GM12801 (cell line): ENCODE results near the gene OCRL.

Source experiments
- TF ChIP-seq, protein P1 (sequence below): IDR thresholded peaks from one replicate; pipeline ENCODE4 v1.5.1; 2011; ENCODE audit warnings: control low read depth; ENCODE audit not compliant: insufficient read length; ENCODE audit errors: extremely low read depth

Gene OCRL

DNA sequence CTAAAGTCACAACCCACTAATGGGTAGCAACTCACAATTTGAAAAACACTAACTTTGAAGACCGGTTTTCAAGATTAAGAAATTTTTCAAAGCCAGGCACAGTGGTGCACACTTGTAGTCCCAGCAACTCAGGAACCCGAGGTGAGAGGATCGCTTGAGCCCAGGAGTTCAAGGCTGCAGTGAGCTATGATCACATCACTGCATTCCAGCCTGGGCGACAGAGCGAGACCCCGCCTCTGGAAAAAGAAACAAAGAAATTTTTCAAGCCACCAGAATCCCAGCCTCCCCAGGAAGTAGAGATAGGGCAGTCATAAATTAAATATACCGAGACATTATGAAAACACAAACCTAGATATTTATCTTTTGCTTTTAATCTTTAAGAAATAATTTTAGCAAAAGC, 29.7 kb upstream of the OCRL start:
- TF ChIP-seq, protein P1, sequence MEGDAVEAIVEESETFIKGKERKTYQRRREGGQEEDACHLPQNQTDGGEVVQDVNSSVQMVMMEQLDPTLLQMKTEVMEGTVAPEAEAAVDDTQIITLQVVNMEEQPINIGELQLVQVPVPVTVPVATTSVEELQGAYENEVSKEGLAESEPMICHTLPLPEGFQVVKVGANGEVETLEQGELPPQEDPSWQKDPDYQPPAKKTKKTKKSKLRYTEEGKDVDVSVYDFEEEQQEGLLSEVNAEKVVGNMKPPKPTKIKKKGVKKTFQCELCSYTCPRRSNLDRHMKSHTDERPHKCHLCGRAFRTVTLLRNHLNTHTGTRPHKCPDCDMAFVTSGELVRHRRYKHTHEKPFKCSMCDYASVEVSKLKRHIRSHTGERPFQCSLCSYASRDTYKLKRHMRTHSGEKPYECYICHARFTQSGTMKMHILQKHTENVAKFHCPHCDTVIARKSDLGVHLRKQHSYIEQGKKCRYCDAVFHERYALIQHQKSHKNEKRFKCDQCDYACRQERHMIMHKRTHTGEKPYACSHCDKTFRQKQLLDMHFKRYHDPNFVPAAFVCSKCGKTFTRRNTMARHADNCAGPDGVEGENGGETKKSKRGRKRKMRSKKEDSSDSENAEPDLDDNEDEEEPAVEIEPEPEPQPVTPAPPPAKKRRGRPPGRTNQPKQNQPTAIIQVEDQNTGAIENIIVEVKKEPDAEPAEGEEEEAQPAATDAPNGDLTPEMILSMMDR = no peak

DNA sequence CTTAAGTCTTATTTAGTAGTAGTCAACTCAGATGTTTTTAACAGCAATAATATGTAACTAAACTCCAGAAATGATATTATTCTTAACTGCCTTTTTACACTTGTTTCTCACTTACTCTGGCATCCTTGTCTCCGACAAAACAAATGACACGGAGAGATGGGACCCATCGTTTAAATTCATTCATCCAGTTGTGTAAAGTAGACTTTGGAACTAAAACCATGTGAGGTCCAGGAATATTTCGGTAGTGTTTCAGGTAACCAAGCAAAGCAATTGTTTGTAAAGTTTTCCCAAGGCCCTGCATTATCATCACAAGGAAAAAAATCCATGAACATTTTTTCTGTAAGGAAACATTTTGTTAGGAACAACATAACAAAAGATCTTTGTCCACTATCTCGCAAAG, 28.4 kb upstream of the OCRL start:
- TF ChIP-seq, protein P1 = no peak

DNA sequence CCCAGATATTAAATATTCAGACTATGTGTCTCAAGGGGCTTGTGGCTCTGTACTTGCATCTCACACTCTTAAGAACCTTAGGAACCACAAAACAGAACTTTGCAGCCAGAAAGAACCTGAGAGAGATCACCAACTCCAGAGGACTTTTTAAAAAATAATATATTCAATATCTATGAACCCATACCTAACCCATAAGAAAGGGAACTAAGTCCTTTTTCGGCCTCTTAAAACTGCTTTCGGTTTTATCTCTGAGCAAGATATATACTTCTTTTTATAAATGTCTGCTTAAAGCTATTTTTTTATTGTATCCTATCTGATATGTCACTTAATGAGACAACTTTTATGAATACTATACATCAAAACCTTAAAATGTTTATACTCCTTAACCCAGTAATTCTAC, 27.6 kb upstream of the OCRL start:
- TF ChIP-seq, protein P1 = no peak

DNA sequence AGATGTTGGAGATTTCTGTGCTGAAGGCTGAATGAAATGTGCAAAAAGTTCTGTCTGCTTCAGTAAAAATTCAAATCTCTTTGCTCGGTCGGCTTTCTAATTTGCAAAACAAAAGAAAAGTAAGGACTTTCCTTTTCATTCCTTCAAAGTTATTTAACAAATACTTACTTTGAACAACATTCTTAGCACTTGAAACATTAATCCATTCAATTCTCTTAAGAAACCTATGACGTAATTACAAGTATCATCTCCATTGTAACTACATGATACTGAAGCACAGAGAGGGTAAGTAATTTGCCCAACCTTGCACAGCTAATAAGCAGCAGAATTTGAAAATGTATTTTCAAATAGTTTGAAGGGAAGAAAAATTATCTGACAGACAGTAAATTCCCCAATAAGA, 23.7 kb upstream of the OCRL start:
- TF ChIP-seq, protein P1 = no peak

DNA sequence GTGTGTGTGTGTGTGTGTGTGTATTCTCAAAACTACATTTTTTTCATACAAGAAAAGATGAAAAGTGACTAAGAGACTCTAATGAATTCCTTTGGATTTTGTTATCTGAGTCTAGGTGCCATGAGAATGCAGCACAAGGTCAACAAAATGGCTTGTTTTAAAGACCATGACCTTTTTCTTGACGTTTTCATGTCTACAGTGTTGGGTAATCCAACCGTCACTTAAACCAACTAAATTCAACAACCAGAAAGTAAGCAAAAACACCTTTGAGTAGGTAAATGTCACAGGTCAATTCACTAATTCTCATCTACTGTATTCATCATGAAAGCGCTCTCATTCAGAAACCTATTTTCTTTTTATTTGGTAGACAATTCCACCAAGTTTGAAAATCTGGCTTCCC, 19.9 kb upstream of the OCRL start:
- TF ChIP-seq, protein P1 = no peak

DNA sequence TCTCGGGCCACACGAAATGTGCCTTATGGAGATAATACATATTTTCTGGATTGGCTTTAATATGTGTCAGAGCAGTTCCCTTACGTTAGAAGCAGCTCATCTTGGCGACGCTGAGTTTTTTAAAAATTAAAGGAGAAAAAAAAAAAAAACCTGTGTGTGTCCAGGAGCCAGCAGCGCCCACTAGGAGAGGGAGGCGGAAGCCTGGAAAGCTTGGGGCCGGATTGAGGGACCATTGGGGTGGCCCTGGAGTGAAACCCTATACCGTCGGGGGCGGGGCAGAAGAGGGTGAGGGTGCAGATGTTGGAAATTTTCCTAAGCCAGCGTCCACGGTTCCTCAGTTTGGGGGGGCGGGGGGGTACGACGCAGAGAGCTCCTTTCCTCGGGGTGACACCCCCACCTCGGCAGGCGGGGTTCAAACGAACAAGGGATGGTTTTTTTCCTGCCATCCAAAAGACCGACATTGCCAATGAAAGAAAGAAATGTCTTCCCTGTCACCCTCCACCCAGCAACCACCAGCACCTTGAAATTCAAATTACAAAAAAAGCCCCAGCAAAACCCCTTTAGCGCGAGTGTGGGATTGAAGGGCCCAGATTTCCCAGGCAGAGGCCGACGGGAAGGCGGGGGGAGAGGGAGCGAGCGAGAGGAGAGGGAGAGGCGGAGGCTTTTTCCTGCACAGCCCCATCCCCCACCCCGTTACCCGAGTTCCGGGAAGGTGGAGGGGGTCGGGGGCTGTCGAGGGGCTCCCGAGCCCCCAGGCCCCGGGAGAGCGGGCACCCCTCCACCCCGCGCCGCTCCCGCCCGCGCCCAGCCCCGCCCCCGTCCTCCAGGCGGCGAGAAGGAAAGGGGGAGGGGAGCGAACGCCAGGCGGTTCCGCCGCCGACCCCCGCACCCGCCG, 17.6 kb upstream of the OCRL start:
- TF ChIP-seq, protein P1 = no peak

DNA sequence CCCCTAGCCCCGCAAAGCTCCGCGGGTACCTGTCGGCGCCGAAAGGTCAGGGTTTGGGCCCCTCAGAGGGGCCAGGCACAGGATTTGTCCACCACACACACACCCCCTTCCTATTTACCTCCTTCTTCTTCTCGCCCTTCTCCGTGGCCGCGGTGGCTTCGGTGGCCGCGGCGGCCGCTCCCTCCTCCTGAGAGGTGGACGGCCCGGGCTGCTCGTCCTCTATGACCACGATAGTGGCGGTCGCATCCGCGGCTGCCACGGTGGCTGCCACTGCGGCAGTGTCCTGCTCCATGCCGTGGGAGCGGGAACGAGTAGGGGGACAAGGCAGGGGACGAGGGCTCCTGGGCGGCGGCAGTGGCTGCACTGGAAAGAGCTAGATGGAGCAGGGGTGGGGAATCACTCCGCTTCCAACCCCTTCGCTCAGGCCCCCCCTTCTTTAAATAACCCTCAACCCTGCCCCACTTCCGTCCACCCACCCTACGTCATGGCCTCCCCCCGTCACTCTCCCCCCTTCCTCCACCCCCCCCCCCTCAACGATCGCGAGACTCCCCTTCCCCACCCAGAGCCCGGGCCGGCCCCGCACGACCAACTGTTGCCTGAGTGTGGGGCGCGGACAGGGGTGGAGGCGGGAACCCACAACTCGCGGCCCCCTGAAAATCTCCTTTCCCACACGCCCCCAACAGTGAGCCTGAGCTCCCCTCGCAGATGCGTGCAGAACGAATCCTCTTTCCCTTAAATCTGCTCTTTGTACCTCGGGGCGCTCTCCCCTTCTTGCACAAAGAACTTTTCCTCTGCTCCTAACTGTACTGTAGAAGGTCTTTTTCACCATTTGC, 16.8 kb upstream of the OCRL start, which contains the start of gene SMARCA1:
Gene SMARCA1, minus strand, starts transcription at position 412 of the 833 bp plus-strand sequence. Its CDS starts 120 bp downstream, at position 292.
- TF ChIP-seq, protein P1 = no peak
